BJ (cell line): Measurements from ENCODE around the gene CTDSPL. TPM values are rescaled to one million over a fixed set of nuclear protein-coding genes. Genes with fewer than 3 reads are reported as not detected.

Experiments used
- CTCF ChIA-PET: fragments of 350-600 bp; formaldehyde crosslinking; extraction: SDS; loops from one replicate; lab custom pipeline; 2021; ENCODE audit warnings: antibody characterized with exemption, inconsistent platforms; lab: Yijun Ruan, JAX
- POLR2A ChIA-PET: fragments of 300-600 bp; sonication (Branson Sonifier 250); formaldehyde crosslinking; extraction: SDS; loops from one replicate; lab custom pipeline; 2021; ENCODE audit warnings: antibody characterized with exemption; lab: Charles Lee
- DNase-seq: peaks from one replicate; pipeline ENCODE4 v3.0.0-alpha.2; 2011; ENCODE audit warnings: low read depth
- H3K27me3 ChIP-seq: 2 replicates; pipeline ENCODE4 v1.6.0; 2011; ENCODE audit warnings: low read length; ENCODE audit not compliant: control insufficient read depth, insufficient read depth
- H3K36me3 ChIP-seq: 2 replicates; pipeline ENCODE4 v1.5.1; 2011; ENCODE audit warnings: low read length; ENCODE audit not compliant: control insufficient read depth, insufficient read depth
- H3K4me3 ChIP-seq: 2 replicates; pipeline ENCODE4 v1.5.1; 2011; ENCODE audit warnings: low read depth, mild to moderate bottlenecking, control low read depth, low read length
- polyA plus RNA-seq: library from polyadenylated mRNA; depleted of rRNA; stranded (reverse); fragments of >200 nt; gene quantifications from 2 replicates; pipeline ENCODE4 v1.2.3, GENCODE V29; 2011
- TF ChIP-seq, protein P1 (sequence below): IDR thresholded peaks from 2 replicates; pipeline ENCODE4 v1.5.1; 2011; ENCODE audit warnings: low read depth, mild to moderate bottlenecking, control low read depth, inconsistent platforms, low read length, moderate library complexity; ENCODE audit not compliant: insufficient read depth

Gene CTDSPL
- polyA plus RNA-seq, 1 experiment: 45.2 TPM

- no peak for DNase-seq
- no peaks in the 10 kb centered on the region for H3K27me3 ChIP-seq
- CTCF ChIA-PET: no interaction called here
- TF ChIP-seq, protein P1, sequence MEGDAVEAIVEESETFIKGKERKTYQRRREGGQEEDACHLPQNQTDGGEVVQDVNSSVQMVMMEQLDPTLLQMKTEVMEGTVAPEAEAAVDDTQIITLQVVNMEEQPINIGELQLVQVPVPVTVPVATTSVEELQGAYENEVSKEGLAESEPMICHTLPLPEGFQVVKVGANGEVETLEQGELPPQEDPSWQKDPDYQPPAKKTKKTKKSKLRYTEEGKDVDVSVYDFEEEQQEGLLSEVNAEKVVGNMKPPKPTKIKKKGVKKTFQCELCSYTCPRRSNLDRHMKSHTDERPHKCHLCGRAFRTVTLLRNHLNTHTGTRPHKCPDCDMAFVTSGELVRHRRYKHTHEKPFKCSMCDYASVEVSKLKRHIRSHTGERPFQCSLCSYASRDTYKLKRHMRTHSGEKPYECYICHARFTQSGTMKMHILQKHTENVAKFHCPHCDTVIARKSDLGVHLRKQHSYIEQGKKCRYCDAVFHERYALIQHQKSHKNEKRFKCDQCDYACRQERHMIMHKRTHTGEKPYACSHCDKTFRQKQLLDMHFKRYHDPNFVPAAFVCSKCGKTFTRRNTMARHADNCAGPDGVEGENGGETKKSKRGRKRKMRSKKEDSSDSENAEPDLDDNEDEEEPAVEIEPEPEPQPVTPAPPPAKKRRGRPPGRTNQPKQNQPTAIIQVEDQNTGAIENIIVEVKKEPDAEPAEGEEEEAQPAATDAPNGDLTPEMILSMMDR: no peak
- POLR2A ChIA-PET: no interaction called here
- H3K4me3 ChIP-seq: no peak overlapping the region
- no peaks in the 10 kb centered on the region for H3K36me3 ChIP-seq
These were observed 76.3 kb downstream of the CTDSPL start for GRCh38 chr3:37938011-37938410.

GRCh38 chr3:37940242-37940908, 78.7 kb downstream of the CTDSPL start:
- Histone ChIP-seq H3K27me3 (no peaks in the 10 kb centered on the region), H3K36me3 (no peaks in the 10 kb centered on the region), H3K4me3 (no peak overlapping the region)
- DNase-seq: no peak
- ChIA-PET CTCF (no interaction called here), POLR2A (no interaction called here)
- TF ChIP-seq, protein P1: no peak

GRCh38 chr3:37941608-37942508, 80.2 kb downstream of the CTDSPL start:
- TF ChIP-seq, protein P1: no peak
- Histone ChIP-seq H3K4me3 (no peak overlapping the region), H3K36me3 (no peaks in the 10 kb centered on the region), H3K27me3 (no peaks in the 10 kb centered on the region)
- ChIA-PET CTCF (interaction anchor here (1.3 kb wide), 1 partner anchor 85 kb away, joined by 3 read pairs; no protein-coding TSS in a partner anchor), POLR2A (no interaction called here)
- no peak for DNase-seq

- Histone ChIP-seq H3K36me3 (no peaks in the 10 kb centered on the region), H3K27me3 (no peaks in the 10 kb centered on the region), H3K4me3 (no peak overlapping the region)
- ChIA-PET POLR2A (no interaction called here), CTCF (no interaction called here)
- no peak for DNase-seq
- TF ChIP-seq, protein P1: no peak
These were observed 81.0 kb downstream of the CTDSPL start for GRCh38 chr3:37942646-37943045.

GRCh38 chr3:37943126-37943525, 81.4 kb downstream of the CTDSPL start:
- DNase-seq: no peak
- Histone ChIP-seq H3K36me3 (no peaks in the 10 kb centered on the region), H3K4me3 (no peak overlapping the region), H3K27me3 (no peaks in the 10 kb centered on the region)
- CTCF ChIA-PET: no interaction called here
- POLR2A ChIA-PET: no interaction called here
- TF ChIP-seq, protein P1: no peak
